Cardiac muscle cell (in vitro differentiated cells and primary cell): ENCODE measurements around the gene RHBDD1. TPM values are rescaled to one million over a fixed set of nuclear protein-coding genes. Genes with fewer than 3 reads are reported as not detected.

ENCODE experiments used
- DNase-seq, 2 donors: peaks; one replicate each; pipeline versions ENCODE4 v3.0.0 to v3.0.0-alpha.2; 2010 to 2017; ENCODE audit warnings: low read depth in 1 of 2, low spot score in 1 of 2
- H3K27ac ChIP-seq: fragments of 200-600 bp; sonication (generic); 2 replicates; pipeline ENCODE4 v1.5.1; 2016
- H3K27me3 ChIP-seq: fragments of 200-600 bp; sonication (generic); 2 replicates; pipeline ENCODE4 v1.6.0; 2016; ENCODE audit warnings: control low read depth
- H3K36me3 ChIP-seq: fragments of 200-600 bp; sonication (generic); 2 replicates; pipeline ENCODE4 v1.5.1; 2016; ENCODE audit warnings: control low read depth
- H3K4me1 ChIP-seq: fragments of 200-600 bp; sonication (generic); 2 replicates; pipeline ENCODE4 v1.8.1; 2017; ENCODE audit warnings: low read depth, mild to moderate bottlenecking, mixed run types
- H3K4me3 ChIP-seq: fragments of 200-600 bp; sonication (generic); 2 replicates; pipeline ENCODE4 v1.5.1; 2016; ENCODE audit warnings: mild to moderate bottlenecking
- H3K9me3 ChIP-seq: fragments of 200-600 bp; sonication (generic); 2 replicates; pipeline ENCODE4 v1.5.1; 2017; ENCODE audit warnings: low read depth, mild to moderate bottlenecking, control low read depth
- CTCF ChIP-seq: IDR thresholded peaks from 2 replicates; pipeline ENCODE4 v1.5.1; 2012; ENCODE audit warnings: low read depth, mild to moderate bottlenecking, low read length
- polyA plus RNA-seq: library from polyadenylated mRNA; unstranded; fragments of >200 nt; fragmentation: Nextera tagmentation; extraction: Ambion mirVana; gene quantifications from 2 replicates; pipeline ENCODE4 v1.2.1, GENCODE V29; 2016
- total RNA-seq: library from RNA; depleted of rRNA; stranded (reverse); fragments of >200 nt; gene quantifications from 2 replicates; pipeline ENCODE4 v1.2.3, GENCODE V29; 2016

RHBDD1 gene
- total and polyA plus RNA-seq, 2 experiments from 2014 or later, result 6.3 to 12.9 TPM

GRCh38 chr2:226995625-226996041 lies 159.8 kb downstream of the RHBDD1 start:
- no peaks in the 10 kb centered on the region for H3K9me3 ChIP-seq
- H3K27ac ChIP-seq, result no peak overlapping the region
- H3K4me3 ChIP-seq, result no peak overlapping the region
- H3K4me1 ChIP-seq, result no peaks in the 10 kb centered on the region
- no peaks in the 10 kb centered on the region for H3K27me3 ChIP-seq
- no peak for TF ChIP-seq CTCF
- no peaks in the 10 kb centered on the region for H3K36me3 ChIP-seq
- peak in 1 of 2 donors; percentile 86 for DNase-seq

- DNase-seq, result peak in 1 of 2 donors; percentile 55
- H3K4me3 ChIP-seq, result no peak overlapping the region
- TF ChIP-seq CTCF, result no peak
Measured at GRCh38 chr2:226999661-227000060, 163.8 kb downstream of the RHBDD1 start.

GRCh38 chr2:227000123-227000522 lies 164.3 kb downstream of the RHBDD1 start:
- Histone ChIP-seq H3K27me3 (no peaks in the 10 kb centered on the region), H3K36me3 (no peaks in the 10 kb centered on the region), H3K9me3 (no peaks in the 10 kb centered on the region), H3K27ac (no peak overlapping the region), H3K4me3 (no peak overlapping the region), H3K4me1 (no peaks in the 10 kb centered on the region)
- DNase-seq, result no peak
- TF ChIP-seq CTCF, result no peak

More at GRCh38 chr2:226999661-227000060, 163.8 kb downstream of the RHBDD1 start:
- H3K4me1 ChIP-seq, result no peaks in the 10 kb centered on the region
- H3K36me3 ChIP-seq, result no peaks in the 10 kb centered on the region
- H3K27ac ChIP-seq, result no peak overlapping the region
- H3K9me3 ChIP-seq, result no peaks in the 10 kb centered on the region
- no peaks in the 10 kb centered on the region for H3K27me3 ChIP-seq

- no peak for TF ChIP-seq CTCF
- no peak for DNase-seq
- Histone ChIP-seq H3K27ac (no peak overlapping the region), H3K4me3 (no peak overlapping the region), H3K27me3 (no peaks in the 10 kb centered on the region), H3K4me1 (no peaks in the 10 kb centered on the region), H3K36me3 (no peaks in the 10 kb centered on the region), H3K9me3 (no peaks in the 10 kb centered on the region)
Measured at GRCh38 chr2:227004482-227004881, 168.6 kb downstream of the RHBDD1 start.

- TF ChIP-seq CTCF, result no peak
- H3K4me3 ChIP-seq, result no peak overlapping the region
- no peak for DNase-seq
- no peak overlapping the region for H3K27ac ChIP-seq
- no peaks in the 10 kb centered on the region for H3K27me3 ChIP-seq
- no peaks in the 10 kb centered on the region for H3K9me3 ChIP-seq
- H3K36me3 ChIP-seq, result no peaks in the 10 kb centered on the region
- no peaks in the 10 kb centered on the region for H3K4me1 ChIP-seq
Measured at GRCh38 chr2:227006189-227006897, 170.5 kb downstream of the RHBDD1 start.
